ENCODE measurements around the gene NOS1.
"Not testable (repeated sequence)": the region's sequence is repeated elsewhere in the genome, so short reads cannot be mapped to it uniquely, and the experiment has no call there.

Gene NOS1

DNA sequence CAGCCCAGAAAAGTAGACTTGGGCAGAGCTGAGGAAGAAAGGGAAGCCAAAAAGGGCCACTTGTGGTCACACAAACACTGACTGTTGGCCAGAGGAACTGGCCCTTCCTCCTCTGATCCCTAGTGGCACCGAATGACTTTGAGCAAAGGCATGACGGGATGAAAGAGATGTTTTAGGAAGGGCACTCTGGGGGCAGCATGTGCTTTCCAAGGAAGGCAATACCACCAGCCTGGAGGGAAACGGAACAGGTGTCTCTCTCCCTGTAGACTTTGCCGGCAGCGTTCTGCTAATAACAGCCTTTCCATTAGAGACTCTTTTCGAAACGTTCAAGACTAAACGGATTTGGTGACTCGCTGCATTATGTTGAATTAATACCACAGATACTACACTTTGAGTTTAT lies 158.9 kb downstream of the NOS1 start:
- DNase-seq = no peak

DNA sequence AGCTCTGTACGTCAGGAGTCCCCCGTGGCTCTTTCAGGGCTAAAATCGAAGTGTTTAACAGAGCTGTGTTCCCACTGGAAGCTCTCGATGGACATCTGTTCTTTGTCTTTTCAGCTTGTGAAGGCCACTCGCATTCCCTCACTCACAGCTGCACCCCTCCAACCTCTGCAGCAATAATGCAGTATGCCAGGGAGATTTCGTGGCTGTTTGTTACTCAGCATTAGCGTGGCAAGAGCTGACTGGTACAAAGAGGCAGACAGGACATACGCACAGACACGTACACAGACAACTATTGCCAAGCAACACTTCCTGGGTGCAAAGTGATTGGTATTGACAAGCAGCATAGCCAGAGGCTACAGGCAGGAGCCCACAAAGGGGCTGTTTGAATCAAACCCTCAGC lies 159.4 kb downstream of the NOS1 start:
- DNase-seq = no peak

DNA sequence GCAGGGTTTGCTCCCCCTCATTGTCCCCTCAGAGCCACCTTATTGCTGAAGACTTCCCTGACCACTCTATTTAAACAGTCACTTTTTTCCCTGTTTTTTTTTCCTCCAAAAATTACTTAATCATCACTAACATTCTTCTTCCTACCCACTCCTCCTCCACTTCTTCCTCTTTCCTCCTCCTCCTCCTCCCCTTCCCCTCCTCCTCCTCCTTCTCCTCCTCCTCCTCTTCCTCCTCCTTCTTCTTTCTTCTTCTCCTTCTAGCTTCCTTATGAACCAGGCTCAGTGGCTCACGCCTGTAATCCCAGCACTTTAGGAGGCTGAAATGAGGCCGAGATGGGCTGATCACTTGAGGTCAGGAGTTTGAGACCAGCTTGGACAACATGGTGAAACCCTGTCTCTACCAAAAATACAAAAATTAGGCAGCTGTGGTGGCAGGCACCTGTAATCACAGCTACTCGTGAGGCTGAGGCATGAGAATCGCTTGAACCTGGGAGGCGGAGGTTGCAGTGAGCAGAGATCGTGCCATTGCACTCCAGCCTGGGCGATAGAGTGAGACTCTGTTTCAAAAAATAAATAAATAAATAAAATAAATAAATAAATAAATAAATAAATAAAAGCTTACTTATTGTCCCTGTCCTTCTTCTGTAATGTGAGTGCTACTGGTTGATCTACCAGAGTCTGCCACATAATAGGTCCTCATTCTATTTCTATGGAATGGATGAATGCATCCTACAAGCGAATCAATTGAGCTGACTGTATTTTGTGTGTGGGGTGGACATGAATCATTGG lies 161.3 kb downstream of the NOS1 start:
- DNase-seq = not testable (repeated sequence)

DNA sequence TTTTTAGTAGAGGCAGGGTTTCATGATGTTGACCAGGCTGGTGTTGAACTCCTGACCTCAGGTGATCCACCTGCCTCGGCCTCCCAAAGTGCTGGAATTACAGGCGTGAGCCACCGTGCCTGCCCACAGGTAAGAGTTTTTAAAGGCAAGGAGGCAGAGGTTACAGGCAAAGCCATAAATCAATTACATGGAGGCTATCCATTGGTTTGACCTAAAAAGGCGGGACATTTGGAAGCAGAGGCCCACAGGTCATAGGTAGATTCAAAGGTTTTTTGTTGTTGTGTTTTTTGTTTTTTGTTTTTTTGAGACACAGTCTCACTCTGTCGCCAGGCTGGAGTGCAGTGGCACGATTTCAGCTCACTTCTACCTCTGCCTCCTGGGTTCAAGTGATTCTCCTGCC lies 165.1 kb downstream of the NOS1 start:
- not testable (repeated sequence) for DNase-seq

DNA sequence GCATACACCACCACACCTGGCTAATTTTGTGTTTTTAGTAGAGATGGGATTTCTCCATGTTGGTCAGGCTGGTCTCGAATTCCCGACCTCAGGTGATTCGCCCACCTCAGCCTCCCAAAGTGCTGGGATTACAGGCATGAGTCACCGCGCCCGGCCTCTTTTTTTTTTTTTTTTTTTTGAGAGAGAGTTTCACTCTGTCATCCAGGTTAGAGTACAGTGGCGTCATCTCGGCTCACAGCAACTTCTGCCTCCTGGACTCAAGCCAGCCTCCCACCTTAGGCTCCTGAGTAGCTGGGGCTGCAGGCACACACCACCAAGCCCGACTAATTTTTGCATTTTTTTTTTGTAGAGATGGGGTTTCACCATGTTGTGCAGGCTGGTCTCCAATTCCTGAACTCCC lies 166.4 kb downstream of the NOS1 start:
- DNase-seq = not testable (repeated sequence)

DNA sequence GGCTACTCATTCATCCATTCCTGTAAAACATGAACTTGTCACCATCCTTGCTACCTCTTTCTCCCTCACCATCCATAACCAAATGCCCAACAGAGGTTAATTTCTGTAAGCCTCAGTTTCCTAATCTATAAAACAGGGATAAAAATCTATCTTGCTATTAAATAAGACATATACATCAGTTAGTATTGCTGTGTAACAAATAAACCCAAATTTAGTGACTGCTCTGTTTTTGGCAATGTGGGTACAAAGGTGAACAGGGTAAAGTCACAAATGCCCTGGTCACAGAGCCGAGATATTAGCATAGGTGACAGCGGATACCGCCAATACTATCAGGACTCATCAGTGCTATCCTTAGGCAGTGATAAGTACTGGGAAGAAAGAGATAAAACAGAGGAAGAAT lies 167.5 kb downstream of the NOS1 start:
- no peak for DNase-seq

DNA sequence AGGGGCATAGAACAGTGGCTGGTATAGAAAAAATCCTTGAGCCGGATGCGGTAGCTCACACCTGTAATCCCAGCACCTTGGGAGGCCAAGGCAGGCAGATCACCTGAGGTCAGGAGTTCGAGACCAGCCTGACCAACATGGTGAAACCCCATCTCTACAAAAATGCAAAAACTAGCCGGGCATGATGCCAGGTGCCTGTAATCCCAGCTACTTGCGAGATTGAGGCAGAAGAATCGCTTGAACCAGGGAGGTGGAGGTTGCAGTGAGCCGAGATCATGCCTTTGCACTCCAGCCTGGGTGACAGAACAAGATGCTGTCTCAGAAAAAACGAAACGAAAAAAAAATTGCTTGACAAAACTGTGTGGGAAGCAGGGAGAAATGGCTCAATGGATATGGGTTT lies 168.8 kb downstream of the NOS1 start:
- DNase-seq = not testable (repeated sequence)

DNA sequence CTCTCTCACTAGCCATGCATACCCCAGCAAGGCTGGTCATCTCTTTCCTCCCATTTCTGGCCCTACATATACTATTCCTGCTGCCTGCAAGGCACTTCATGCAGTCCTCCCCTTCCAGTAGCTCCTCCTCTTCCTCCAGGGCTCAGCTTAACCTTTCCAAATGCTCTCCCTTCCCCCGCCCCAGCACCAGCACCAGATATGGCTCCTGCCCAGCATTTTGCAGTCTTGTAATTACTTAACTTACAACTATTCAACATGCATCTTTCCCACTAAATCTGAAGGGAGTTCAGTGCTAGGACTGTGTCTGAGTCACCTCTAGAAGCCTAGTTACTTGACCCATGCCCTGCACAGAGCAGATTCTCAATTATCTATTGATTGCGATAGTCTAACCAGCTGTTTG lies 169.4 kb downstream of the NOS1 start:
- DNase-seq = no peak

DNA sequence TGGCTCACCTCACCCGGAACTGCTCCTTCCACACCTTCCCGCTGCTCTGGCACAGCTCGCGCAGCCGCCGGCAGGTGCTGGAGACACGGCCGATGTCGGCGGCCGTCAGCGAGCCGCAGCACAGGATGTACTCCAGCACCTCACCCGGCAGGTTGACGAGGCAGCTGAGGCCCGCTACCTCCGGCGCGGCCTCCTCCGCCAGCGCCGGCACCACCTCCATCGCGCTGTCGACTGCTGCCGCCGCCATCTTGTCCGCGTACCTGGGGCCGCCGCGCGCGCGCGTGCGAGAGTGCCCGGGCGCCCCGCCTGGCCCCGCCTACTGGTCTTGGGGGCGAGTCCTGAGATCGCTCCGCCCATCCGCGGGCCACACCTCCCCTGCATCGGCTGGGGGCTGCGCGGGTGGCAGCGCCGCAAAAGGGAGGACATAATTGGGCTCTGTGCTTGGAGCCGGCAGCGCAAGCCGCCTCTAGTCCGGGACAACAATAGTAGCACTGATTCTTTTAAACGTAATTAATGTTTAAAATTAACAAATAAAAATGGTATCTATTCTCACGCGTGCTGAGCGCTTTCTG lies 171.1 kb downstream of the NOS1 start, which contains the start of gene FBXO21:
FBXO21 (minus strand) TSS at position 261 of the 572 bp plus-strand sequence; CDS start at position 247, 14 bp downstream.
- DNase-seq = peak; percentile 94

DNA sequence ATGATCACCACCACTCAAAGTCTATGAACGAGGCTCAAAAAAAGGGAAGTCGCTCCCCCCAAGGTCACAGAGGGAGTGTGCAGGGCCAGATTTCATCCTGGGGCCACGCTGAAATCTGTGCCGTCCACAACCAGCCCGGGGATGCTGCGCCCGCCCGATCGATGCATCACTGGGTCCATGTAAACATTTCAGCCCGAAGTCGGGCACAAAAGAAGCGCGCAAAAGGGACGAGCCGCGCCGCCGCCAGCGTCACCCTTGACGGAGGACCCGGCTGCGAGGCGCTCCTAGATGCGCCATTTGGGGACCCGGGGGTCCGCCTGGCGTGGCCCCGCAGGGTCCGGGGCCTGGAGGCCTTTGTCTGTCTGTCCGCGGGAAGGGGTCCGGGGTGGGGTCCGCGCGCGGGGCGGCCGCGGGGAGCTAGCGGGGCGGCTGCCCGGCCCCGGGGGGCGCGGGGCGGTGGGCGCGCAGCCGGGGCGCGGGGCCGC lies 171.7 kb downstream of the NOS1 start:
- DNase-seq = peak; percentile 40

DNA sequence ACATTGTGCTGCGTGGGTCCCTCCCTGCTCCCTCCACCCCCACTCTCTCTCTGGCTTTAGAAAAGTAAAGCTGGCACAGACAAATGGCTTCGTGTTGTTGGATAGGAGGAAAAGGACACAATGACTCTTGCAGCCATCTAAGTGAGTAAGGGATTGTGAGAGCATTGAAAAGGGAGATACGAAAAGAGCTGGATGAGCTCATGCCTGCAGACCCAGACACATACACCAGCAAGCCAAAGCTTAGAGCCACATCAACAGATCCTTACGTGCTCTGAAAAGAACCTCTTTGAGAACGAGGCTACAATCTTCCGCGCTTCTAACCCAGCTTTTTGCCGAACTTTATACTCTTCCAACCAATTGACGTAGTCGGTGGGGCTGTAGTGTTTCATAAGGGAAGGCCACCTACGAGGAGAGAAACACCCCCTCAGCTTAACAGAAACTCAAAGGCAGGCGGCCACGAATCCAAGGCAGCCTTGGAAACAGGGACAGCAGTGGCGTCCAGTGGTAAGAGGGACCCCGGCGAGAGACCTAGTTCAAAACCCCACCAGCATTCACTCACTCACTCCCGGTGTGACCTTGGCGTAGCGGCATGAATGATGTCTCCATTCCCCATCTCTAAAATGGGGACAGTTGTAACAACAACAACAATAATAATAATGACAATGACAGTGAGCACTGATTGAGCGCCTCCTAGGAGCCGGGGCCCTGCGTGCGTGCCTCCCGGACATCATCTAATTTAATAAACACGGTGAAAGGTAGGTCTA lies 172.3 kb downstream of the NOS1 start:
- DNase-seq = no peak

DNA sequence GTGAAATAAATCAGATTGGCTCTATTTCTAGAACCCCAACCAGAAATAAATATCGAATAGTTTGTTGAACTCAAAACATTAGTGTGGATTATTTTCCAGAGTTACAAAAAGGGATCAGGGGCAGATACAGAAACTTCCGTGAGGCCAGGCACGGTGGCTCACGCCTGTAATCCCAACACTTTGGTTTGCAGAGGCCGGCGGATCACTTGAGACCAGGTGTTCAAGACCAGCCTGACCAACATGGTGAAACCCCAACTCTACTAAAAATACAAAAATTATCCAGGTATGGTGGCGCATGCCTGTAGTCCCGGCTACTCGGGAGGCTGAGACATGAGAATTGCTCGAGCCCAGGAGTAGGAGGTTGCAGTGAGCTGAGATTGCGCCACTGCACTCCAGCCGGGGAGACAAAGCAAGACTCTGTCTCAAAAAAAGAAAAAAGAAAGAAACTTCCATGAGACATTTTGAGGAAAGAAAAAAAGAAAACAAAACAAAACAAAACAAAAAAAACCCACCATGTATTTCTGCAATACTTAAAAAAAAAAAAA lies 173.2 kb downstream of the NOS1 start:
- DNase-seq = no peak

DNA sequence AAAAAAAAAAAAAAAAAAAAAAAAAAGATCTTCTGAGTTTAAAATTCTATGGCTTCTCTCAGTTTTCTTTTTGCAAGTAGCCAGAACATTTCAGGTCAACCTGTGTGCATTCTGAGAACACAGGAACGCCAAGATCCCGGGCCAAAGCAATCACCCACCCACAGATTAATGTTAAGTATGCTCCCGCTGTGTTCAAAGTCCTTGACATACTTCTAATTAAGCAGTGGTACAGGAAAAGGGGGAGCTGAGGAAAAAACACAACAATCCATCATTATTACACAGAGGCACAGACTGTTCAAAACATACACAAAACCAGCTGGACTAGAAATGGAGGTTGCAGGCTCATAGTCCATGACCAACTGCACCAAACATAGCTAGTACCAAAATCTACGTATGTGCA lies 174.0 kb downstream of the NOS1 start:
- DNase-seq = no peak

DNA sequence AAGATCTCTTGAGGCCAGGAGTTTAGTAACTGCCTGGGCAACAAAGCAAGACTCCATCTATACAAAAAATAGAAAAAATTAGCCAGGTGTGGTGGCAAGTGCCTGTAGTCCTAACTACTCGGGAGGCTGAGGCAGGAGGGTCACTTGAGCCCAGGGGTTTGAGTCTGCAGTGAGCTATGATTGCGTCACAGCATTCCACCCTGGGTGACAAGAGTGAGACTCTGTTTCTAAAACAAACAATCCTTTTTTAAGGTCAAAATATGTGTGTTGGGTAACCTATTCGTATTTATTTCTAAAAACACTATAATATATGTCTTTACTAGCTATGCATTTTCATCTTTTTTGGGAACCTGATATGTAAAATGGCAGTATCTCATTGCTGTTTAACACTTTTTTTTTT lies 178.6 kb downstream of the NOS1 start:
- no peak for DNase-seq

DNA sequence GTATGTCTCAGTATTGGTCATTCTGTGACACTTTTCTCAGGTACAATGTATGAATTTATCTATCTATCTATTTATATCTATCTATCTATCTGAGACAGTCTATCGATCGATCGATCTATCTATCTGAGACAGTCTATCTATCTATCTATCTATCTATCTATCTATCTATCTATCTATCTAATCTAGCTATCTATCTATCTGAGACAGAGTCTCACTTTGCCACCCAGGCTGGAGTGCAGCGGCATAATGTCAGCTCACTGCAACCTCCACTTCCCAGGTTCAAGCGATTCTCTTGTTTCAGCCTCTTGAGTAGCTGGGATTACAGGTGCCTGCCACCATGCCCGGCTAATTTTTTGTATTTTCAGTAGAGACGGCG lies 180.0 kb downstream of the NOS1 start:
- DNase-seq = not testable (repeated sequence)

DNA sequence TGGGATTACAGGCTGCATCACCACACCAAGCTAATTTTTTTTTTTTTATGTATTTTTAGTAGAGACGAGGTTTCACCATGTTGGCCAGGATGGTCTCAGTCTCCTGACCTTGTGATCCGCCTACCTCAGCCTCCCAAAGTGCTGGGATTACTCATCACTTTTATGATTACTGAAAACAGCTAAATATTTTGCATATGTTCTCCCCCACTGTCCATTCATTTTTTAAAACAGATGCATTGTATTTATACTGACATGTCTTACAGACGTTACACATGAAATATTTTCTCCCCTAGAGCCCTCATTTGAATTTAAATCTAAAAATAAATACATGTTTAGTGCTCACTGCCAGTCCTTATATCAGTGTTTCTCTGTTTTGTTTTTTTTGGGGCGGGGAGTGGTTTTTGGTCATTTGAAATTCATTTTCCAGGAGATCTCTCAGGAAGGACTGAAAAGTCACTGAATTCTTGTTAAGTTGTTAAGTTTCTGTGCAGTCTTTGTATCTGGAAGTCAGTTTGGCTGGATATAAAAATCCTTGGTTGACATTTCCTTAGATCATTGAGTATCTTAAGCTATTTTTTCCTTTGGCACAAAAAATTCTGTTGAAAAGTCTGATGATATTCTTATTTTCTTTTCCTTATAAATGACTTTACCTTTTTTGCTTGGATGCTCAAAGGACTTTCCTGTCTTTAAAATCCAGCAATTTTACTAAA lies 180.5 kb downstream of the NOS1 start:
- no peak for DNase-seq

DNA sequence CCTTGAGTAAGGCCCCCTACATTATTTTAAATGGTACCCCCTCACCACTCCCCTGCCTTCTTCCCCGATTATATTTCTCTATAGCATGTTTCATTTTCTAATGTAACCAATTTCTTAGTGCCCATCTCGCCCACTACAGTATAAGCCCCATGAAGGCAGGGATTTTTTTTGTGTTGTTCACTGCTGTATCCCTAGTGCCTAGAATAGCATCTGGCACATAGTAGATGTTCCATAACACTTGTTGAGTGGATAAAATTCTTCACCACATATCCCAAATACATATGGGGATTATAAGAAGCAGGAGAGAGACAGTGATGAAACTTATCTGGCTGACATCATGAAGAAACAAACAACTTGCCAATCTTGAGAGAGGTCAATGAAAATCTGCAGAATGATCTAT lies 182.7 kb downstream of the NOS1 start:
- no peak for DNase-seq

DNA sequence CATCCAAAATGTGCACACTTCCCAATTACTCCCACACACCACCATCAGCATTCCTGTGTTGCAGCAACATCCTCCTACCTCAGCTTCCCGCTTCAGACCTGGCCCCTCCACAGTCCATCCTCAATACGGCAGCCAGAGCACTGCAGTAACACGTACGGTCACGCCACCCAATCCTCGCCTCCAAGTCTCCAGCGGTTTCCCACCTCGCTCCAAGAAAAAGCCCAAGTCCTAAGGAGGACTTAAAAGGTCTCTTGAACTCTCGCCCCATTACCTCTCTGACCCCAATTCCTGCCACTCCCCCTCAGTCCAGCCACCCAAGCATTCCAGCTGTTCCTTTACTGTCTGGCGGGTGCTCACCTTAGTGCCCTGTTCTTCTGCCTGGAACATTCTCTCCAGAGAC lies 183.1 kb downstream of the NOS1 start:
- no peak for DNase-seq

DNA sequence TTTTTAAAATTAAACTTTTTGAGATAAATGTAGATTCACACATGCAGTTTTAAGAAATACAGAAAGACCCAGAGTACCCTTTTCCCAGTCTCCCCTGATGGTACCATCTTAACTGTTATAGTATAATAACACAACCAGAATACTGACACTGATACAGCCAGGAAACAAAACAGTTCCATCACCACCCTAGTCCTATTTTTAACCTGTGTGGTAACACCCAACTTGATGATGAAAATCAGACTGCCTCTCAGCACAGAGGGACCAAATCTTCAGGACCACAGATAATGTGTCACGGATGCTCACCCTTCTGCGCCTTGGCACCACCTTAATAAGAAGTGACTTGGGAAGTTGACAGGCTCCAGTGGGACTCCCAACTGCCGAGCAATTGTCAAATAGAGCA lies 189.3 kb downstream of the NOS1 start:
- no peak for DNase-seq

DNA sequence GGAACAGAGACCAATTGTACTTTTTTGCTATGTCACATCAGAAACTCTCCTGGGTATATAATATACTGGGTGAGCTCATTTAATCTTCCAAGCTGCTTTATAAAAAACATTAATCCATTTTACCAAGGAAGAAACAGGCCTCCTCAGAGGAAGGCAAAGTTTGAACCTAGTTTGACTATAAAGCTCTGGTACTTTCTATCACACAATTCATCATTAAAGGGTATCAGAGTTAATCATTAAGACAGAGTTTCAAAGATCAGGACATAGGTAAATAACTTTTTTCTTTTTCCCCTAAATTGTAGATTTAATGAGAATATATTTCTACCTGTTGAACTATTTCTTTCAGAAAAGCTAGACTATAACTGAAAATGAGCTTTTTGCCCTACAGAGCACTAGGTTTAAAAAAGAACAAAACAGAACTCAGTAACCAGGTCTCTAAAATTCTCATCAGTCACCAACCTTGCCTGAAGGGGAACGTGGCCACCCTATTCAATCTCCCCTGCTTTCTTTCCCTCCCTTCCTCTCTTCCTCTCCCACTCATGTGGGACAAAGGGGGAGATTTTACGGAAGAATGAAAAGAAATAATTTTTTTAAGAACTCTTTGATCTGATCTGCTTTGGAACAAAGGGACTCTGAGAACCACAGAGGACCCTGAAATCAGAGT lies 189.8 kb downstream of the NOS1 start:
- no peak for DNase-seq

DNA sequence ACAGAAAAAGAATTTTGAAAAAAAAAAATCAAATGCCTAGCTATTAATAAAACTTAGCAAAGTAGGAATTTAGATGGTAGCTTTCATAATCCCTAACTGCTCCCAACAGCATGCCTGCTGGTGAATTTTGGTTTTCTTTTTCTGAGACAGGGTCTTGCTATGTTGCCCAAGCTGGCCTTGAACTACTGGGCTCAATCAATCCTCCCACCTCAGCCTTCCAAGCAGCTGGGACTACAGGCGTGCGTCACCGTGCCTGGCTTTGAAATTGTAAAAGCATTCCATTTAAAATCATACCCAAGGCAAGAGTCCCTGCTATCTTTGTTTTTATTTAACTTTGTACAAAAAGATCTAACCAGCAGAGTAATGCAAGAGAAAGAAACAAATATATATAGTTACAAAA lies 191.9 kb downstream of the NOS1 start:
- DNase-seq = no peak

DNA sequence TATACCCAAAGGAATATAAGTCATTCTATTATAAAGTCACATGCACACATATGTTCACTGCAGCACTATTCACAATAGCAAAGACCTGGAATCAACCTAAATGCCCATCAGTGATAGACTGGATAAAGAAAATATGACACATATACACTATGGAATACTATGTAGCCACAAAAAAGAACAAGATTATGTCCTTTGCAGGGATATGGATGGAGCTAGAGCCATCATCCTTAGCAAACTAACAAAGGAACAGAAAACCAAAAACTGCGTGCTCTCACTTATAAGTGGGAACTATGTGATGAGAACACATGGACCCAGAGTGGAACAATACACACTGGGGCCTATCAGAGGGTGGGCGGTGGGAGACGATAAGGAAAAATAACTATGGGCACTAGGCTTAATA lies 192.4 kb downstream of the NOS1 start:
- DNase-seq = no peak

All from activated naive CD4-positive, alpha-beta T cell treated with Interleukin-2 at 50 U/mL for 16 hours (primary cell).